GM23338 (cell line): ENCODE data around the gene ISY1. TPM values are rescaled to one million over a fixed set of nuclear protein-coding genes. Genes with fewer than 3 reads are reported as not detected.

Source experiments
- polyA plus RNA-seq: library from polyadenylated mRNA; unstranded; fragments of >200 nt; fragmentation: Nextera tagmentation; extraction: Ambion mirVana; gene quantifications from 2 replicates; pipeline ENCODE4 v1.2.1, GENCODE V29; 2016
- total RNA-seq: library from RNA; depleted of rRNA; stranded (reverse); fragments of >200 nt; shearing (Covaris generic); gene quantifications from 2 replicates; pipeline ENCODE4 v1.2.3, GENCODE V29; 2014; rRNA removed

Gene ISY1
- total and polyA plus RNA-seq, 2 experiments from 2014 or later = 11.3 to 23.6 TPM

Other genes with a start within 250 kb of the ISY1 start
- 1.6 and 2.1 TPM in 2 replicates for gene CFAP92, start 167.0 kb downstream of the ISY1 start, total RNA-seq
- 1.7 and 2.3 TPM in 2 replicates for gene CFAP92, start 167.0 kb downstream of the ISY1 start, polyA plus RNA-seq
- 0.27 TPM in 1 of 2 replicates, not detected in the other for gene EFCC1, start 159.8 kb downstream of the ISY1 start, total RNA-seq
- 0.10 TPM in 1 of 2 replicates, not detected in the other for gene EFCC1, start 159.8 kb downstream of the ISY1 start, polyA plus RNA-seq
- gene GP9, start 100.3 kb downstream of the ISY1 start, total RNA-seq = not detected in 2 replicates
- gene GP9, start 100.3 kb downstream of the ISY1 start, polyA plus RNA-seq = not detected in 2 replicates
- gene RAB43, start 39.3 kb downstream of the ISY1 start, total RNA-seq = 32.5 and 37.0 TPM in 2 replicates
- gene RAB43, start 39.3 kb downstream of the ISY1 start, polyA plus RNA-seq = 5.7 and 7.3 TPM in 2 replicates
- gene CNBP, start 22.8 kb upstream of the ISY1 start, total RNA-seq = 341 and 348 TPM in 2 replicates
- gene CNBP, start 22.8 kb upstream of the ISY1 start, polyA plus RNA-seq = 375 and 444 TPM in 2 replicates
- 91.7 and 106 TPM in 2 replicates for gene COPG1, start 88.5 kb upstream of the ISY1 start, total RNA-seq
- 50.0 and 51.5 TPM in 2 replicates for gene COPG1, start 88.5 kb upstream of the ISY1 start, polyA plus RNA-seq
- gene HMCES, start 117.8 kb upstream of the ISY1 start, total RNA-seq = 44.5 and 45.6 TPM in 2 replicates
- gene HMCES, start 117.8 kb upstream of the ISY1 start, polyA plus RNA-seq = 35.3 and 36.5 TPM in 2 replicates